Stimulated activated CD8-positive, alpha-beta memory T cell treated with anti-CD3 and anti-CD28 coated beads, Interleukin-4, amount 100 ng/mL, for 1 hour (primary cell): ENCODE results near the gene NPSR1.

ENCODE experiments used
- DNase-seq, 2 donors: peaks; one replicate each; pipeline ENCODE4 v3.0.0-alpha.2; 2020; ENCODE audit warnings: low read depth in 2 of 2, low spot score in 1 of 2

NPSR1 gene

DNA sequence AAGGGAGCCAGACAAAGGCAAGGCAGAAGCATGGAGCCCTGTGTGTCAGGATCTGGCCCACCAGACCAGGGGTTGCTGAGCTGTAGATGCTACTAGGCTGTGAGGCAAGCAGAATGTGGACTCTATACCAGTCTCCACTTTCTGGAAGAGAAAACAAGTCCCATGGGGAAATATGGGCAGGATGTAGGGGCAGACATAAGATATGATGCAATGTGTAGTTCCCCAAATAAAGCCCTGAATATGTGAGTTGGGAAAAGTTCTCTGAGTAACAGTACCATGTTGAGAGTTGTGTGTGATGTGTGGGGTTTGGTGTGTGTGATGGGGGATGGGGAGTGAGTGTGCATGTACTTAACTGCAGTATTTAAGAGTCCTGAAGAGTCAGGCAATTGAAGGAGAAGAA is 62.3 kb downstream of the NPSR1 start:
- no peak for DNase-seq

DNA sequence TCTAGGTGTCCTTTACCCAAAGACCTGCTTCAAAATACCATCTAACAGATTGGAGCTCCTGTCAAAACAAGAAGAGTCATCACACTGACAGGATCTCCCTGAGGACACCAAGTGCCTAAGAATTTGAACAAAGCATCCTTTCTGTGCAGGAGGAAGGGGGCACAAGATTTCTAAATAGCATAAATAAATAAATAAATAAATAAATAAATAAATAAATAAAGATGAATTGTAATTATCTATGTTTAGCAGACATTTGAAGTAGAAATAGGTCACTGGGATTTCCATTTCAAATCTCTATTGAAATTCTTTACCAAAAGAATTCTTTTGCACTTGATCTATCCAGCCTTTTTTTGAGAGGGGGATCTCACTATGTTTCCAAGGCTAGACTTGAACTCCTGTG is 65.3 kb downstream of the NPSR1 start:
- no peak for DNase-seq

- no peak for DNase-seq
These were observed 66.0 kb downstream of the NPSR1 start for GRCh38 chr7:34723866-34724490.

DNA sequence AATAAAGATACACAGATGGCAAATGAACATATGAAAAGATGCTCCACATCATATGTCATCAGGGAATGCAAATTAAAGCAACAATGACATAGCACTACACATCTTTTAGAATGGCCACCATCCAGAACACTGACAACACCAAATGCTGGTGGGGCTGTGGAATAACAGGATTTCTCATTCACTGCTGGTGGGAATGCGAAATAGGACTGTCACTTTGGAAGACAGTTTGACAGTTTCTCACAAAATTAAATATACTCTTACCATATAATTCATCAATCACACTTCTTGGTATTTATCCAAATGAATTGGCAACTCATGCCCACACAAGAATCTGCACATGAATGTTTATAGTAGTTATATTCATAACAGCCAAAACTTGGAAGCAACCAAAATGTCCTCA is 68.2 kb downstream of the NPSR1 start:
- no peak for DNase-seq

GRCh38 chr7:34727464-34727995 is 69.5 kb downstream of the NPSR1 start:
- no peak for DNase-seq

DNA sequence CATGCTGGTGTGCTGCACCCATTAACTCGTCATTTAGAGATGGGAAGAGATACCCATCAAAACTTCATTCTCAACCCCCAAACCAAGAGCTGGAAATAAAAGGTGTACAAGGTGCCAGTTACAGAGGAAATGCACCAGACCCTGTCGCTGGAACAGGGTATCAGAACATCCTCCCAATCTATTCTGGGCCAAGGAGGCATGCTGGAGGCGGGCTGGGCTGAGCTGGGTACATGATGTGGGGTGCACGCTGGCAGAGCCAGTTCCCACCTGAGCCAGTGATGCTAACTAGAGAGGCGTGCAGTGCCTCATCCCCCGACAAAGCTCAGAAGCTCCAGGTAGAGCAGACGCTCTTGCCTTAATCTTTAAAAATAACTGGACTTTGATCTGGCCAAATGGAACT is 70.1 kb downstream of the NPSR1 start:
- no peak for DNase-seq

DNA sequence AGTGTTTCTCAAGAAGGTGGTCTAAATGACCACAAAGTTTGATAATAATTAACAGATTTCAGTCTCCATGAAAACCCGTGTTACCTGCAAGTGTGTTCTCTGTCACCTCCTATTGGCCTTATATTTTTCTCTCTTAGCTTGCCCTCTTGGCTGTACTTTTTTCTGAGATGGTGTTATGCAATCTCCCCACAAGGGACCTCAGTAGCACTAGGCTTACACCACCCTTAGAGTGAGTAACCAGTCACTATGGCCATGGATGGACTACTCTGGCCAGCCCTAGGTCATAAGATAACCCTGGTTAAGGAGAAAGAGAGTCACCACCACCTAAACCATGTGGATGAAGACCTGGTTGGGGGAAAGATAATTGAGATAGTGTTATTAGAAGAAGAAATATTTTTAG is 76.8 kb downstream of the NPSR1 start:
- DNase-seq = no peak

GRCh38 chr7:34735526-34735925 is 77.5 kb downstream of the NPSR1 start:
- DNase-seq = no peak

DNA sequence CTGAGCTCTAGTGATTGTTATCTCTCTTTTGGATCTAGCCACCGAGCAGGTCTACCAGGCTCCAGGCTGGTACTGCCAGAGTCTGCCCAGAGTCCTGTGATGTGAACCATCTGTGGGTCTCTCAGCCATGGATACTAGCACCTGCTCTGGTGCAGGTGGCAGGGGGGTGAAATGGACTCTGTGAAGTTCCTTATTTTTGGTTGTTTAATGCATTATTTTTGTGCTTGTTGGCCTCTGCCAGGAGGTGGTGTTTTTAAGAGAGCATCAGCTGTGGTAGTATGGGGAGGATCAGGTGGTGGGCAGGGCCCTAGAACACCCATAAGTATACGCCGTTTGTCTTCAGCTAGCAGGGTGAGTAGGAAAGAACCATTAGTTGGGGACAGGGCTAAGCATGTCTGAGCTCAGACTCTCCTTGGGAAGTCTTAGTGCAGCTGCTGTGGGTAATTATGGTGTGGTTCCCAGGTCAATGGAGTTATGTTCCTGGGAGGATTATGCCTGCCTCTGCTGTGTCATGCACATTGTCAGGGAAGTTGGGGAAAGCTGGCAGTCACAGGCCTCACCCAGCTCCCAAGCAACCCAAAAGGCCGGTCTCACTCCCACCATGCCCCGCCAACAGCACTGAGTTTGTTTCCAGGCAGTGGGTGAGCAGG is 81.8 kb downstream of the NPSR1 start:
- no peak for DNase-seq

DNA sequence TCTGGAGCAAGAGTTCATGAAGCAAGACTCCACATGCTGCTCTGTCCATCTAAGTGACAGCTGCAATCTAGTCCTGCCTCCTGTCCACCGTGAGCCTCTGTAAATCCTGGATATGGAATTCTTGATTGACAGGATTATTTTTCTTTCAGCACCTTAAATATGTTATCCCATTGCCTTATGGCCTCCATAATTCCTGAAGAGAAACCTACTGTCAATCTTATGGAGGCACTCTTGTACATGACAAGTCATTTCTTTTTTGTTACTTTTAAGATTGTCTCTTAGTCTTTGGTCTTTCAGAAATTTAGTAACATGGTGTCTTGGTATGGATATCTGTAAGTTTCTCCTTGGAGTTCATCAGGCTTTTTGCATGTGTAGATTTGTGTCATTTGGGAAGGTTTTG is 82.8 kb downstream of the NPSR1 start:
- DNase-seq = no peak

GRCh38 chr7:34747176-34747781 is 89.3 kb downstream of the NPSR1 start:
- no peak for DNase-seq

DNA sequence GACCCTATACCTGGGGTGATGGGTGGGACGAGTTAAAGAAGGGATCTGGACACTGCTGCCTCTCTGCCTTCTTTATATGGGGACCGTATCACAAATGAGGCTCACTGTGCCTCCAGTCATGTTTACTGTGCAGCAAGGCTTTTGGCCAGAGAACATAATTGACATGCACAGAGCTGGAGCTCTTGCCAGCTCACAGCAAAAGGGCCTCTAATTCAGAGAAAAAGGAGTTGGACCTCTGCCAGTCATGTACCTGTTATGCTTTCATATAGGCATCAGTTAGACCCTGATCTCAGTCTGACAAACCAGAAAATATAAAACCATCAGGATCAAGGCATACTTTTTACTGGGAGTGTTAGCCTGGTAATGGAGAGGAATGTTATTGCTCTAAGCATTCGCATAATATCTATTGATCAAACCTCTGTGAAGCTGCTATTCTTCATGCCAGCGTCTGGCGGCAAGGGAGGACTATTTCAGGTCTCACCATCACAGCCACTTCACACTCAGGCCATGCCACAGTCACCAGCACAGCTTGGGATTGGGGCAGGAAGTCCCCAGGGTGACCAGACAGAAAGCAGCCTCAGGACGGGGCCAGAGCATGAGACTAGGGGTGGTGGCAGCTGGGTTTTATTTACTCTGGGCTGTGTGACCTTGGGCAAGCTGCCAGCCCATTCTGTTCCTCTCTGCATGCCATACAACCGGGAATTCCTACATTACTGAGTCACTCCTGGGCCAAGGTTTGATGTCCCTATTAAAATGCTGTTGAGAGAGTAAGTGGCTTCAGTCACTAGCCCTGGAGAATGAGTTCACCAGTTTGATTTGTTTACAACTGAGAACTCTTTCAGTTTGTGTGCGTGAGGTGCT is 90.1 kb downstream of the NPSR1 start:
- DNase-seq = no peak

DNA sequence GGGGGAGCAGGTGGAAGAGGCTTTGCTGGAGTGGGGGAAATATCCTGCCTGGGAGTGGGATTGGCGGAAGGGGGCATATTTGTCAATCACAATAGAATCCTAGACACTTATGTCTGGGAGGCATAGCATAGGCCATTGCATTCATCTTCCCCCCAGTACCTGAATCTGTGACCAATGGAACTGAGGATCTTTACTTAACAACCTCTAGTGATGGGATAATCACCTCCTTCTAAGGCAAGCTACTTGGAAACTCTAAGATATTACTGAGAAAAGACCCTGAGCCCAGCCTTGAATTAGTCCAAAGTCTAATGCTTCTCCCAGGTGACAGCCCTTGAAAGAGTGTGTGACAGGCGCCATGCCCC is 90.7 kb downstream of the NPSR1 start:
- DNase-seq = no peak

DNA sequence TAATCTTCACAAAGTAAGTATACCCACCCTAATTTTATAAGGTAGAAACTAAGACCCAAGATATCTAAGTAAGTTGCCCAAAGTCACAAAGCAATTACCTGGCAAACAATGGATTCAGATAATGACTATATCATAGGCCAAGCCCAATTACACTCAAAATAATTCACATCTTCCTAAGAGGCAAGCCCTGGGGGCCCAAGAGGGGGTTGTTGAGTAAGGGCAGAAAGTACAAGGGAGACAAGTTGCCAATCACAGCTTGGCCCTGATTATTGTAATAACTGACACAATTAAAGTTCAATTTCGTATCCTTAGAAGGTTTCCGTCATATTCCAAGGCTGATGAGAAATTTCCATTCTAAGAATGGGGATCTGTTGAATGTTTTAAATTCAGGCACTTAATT is 91.4 kb downstream of the NPSR1 start:
- DNase-seq = no peak

GRCh38 chr7:34750209-34750608 is 92.2 kb downstream of the NPSR1 start:
- no peak for DNase-seq

GRCh38 chr7:34750636-34751035 is 92.6 kb downstream of the NPSR1 start:
- no peak for DNase-seq

DNA sequence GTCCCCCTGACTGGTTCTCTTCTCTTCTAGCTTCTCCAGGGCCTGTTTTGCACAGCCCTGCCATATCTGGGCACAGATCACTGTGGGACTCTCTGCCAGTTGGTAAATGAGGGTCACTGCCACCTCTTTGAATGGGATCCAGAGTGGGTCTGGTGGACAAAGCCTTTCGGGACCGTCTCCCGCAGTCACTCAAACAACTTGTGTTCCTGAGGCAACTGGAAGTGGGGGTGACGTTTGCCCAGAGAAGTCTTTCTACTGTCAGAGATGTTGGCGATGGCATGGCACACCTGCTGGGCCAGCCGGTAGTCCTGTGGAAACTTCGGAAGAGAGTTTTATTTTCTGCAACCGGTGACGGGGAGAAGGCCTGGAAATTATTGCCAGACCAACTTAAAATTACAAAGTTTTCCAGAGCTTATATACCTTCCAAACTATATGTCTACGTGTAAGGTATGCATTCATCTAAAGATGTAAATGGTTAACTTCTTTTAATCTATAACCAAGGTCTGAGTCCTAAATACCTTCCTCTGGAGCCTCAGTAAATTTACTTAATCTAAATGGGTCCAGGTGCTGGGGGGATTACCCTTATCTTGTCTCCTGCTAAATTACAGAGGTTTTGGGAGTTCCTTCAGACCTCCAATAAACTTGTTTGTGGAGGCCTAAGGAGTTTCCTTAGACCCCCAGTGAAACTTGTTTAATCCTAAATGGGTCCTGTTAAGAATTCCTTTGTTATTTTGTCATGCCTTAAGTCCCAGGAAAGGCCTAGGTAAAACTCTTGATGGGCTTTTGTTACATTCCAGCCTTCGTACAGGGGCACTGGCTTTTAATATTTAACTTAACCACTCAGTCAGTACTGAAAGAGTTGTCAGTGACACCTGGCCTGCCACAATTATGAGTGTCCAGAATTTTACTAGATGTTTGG is 94.0 kb downstream of the NPSR1 start:
- DNase-seq = no peak

- no peak for DNase-seq
These were observed 94.9 kb downstream of the NPSR1 start for GRCh38 chr7:34752929-34753328.

- no peak for DNase-seq
These were observed 97.0 kb downstream of the NPSR1 start for GRCh38 chr7:34755008-34755407.

GRCh38 chr7:34756025-34756437 is 98.0 kb downstream of the NPSR1 start:
- no peak for DNase-seq

DNA sequence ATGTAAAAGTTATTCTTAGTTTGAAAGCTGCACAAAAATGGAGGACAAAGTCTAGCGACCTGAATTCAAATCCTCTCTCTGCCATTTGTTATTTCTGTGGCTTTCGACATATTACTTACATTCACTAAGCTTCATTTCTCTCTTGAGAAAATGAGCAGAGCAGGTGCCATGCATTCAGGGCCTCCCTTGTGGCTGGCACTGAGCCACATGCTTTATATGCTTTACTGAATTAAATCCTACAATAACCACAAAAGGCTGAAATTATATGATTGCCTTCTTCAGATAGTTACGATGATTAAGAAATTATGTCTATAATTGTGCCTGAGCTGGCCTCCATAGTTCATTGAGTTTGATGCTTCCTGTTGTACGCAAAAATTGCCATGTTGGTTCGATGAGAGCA is 98.7 kb downstream of the NPSR1 start:
- DNase-seq = no peak
